Stimulated activated CD4-positive, alpha-beta T cell treated with anti-CD3 and anti-CD28 coated beads, Interleukin-12 subunit alpha, Interleukin-12 subunit beta, amount 100 ng/mL, for 48 hours (primary cell): ENCODE measurements around the gene CDH5.

Experiments
- DNase-seq, 3 donors: peaks; one replicate each; pipeline ENCODE4 v3.0.0-alpha.2; 2020; ENCODE audit warnings: low read depth in 2 of 3, low spot score in 1 of 3

CDH5 gene

DNA sequence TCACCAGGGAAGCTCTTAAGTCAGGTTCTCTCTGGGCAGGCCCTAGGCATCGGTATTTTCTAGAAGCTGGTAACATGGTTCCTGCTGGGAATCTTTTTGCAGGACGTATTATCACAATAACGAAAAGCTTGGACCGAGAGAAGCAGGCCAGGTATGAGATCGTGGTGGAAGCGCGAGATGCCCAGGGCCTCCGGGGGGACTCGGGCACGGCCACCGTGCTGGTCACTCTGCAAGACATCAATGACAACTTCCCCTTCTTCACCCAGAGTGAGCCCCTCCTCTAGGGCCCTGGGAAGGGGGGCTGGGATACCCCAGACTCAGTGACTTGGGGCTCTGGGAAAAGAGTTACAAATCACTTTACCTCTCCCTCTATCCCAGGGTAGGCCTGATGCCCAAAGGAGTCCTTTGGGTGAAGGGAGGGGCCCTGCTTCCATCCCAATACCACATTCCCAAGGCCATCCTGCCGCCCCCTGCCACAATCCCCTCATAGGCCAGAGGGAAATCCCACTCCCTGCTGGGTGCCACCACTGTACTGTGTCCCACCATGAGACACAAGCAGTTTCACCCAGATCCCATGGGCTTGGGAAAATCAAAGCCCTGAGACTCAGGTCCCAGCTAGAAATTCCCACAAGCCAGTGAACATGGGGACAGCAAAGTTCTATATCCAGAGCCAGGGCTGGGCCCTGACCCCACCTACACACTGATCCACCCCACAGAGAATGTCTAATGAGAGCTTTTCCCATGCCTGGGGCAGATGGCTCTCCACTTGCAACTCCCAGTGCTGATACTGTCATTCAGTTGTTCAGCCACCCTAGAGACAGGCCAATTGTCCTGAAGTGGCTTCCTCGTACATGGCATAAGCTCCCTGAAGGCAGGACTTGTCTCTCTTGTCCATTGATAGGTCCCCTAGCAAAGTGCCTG lies 23.0 kb downstream of the CDH5 start:
- DNase-seq = no peak

- DNase-seq = no peak
These were observed 24.0 kb downstream of the CDH5 start for GRCh38 chr16:66390346-66391108.

GRCh38 chr16:66391726-66392670 lies 25.5 kb downstream of the CDH5 start:
- no peak for DNase-seq

GRCh38 chr16:66395806-66396555 lies 29.5 kb downstream of the CDH5 start:
- no peak for DNase-seq

DNA sequence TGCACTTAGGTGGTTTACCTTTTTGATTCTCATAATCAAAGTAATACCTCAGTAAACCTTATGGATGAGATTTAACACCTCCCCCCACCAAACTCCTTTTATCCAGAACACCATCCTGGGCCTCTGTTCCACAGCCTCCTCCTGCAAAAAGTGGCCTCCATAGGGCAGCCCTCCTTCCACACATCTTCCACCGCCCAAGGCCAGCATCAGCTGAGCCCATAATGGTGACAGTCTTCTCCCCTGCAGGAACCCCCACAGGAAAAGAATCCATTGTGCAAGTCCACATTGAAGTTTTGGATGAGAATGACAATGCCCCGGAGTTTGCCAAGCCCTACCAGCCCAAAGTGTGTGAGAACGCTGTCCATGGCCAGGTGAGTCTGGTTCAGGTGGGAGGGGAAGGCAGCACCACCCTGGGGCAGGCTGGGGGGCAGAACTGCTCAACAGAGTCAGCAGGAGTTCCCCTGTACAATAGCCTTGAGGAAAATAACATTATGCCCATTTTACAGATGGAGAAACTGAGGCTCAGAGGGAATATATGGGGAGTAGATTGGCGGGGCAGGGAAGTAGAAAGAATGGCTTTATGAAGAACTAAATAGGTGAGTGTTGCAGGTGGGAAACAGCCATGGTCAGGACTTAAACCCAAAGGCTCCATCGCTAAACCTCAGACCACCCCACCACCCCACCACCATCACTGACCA lies 31.4 kb downstream of the CDH5 start:
- DNase-seq = no peak

DNA sequence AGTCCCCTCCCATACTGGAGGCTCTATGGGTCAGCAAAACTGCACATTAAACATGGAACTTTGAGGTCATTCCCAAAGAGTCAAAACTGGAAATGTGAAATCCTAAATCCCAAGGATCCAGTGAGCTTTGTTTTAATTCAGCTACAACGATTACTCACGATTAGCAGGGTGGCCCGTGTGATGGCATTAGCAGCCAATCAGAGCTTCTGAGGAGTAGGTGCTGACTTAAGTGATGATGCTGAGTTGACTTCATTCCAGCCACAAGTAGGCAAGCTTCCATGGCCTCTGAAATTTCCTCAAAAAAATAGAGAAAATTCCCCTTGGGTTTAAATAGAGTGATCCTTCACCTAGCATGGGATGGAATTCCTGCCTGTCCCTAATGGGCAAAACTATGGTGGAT lies 32.5 kb downstream of the CDH5 start:
- DNase-seq = no peak

DNA sequence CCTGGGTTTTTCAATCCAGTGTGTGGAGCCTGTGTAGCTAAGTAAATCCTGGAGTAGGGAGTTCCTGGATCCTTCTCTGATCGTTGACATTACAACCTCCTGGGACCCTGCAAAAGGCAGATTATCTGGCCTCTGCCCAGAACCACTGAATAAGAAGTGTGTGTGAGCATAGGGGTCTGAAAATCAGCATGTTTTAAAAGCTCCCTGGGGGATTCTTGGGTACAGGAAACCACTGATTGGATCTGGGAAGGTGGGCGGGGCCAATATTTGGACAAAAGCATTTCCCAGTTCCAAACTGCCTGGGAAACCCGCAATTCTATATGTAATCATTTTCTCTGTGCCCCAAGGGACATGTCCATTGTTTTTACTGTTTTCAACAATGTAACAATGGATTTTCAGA lies 33.4 kb downstream of the CDH5 start:
- no peak for DNase-seq

DNA sequence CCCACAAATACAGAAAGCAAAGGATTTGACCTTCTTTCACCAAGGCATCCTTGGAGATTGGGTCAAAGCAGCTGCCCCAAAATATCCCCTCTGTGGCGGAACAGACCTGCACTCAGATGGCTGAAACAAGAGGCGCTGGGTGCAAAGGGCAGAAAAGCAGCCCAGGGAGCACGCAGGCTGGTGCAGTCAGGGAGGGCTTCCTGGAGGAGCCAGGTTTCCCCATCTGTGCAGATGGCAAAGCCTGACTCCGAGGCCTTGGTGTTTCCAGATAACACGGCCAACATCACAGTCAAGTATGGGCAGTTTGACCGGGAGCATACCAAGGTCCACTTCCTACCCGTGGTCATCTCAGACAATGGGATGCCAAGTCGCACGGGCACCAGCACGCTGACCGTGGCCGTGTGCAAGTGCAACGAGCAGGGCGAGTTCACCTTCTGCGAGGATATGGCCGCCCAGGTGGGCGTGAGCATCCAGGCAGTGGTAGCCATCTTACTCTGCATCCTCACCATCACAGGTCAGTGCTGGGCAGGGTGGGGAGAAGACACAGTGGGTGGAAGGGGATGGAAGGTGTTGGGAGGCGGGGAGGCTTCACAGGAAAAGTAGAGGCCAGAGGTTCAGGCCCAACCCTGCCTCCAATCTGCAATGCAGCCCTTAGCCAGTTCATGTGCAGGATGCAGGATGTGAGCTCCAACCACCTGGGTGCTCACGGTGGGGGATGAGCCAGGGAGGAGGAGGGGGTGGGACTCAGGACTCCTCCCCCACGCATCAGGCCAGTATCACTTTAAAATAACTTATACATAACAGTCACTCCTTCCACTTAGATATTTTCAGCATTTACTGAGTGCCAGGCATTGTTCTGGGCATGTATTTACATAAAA lies 34.3 kb downstream of the CDH5 start:
- DNase-seq = no peak

GRCh38 chr16:66401610-66402009 lies 35.1 kb downstream of the CDH5 start:
- DNase-seq = no peak

GRCh38 chr16:66402166-66402565 lies 35.7 kb downstream of the CDH5 start:
- no peak for DNase-seq

DNA sequence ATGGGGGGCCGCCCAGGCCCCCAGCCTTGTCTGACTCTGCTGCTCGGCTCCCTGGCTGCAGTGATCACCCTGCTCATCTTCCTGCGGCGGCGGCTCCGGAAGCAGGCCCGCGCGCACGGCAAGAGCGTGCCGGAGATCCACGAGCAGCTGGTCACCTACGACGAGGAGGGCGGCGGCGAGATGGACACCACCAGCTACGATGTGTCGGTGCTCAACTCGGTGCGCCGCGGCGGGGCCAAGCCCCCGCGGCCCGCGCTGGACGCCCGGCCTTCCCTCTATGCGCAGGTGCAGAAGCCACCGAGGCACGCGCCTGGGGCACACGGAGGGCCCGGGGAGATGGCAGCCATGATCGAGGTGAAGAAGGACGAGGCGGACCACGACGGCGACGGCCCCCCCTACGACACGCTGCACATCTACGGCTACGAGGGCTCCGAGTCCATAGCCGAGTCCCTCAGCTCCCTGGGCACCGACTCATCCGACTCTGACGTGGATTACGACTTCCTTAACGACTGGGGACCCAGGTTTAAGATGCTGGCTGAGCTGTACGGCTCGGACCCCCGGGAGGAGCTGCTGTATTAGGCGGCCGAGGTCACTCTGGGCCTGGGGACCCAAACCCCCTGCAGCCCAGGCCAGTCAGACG lies 36.2 kb downstream of the CDH5 start:
- DNase-seq = no peak

- no peak for DNase-seq
These were observed 37.1 kb downstream of the CDH5 start for GRCh38 chr16:66403531-66404145.

DNA sequence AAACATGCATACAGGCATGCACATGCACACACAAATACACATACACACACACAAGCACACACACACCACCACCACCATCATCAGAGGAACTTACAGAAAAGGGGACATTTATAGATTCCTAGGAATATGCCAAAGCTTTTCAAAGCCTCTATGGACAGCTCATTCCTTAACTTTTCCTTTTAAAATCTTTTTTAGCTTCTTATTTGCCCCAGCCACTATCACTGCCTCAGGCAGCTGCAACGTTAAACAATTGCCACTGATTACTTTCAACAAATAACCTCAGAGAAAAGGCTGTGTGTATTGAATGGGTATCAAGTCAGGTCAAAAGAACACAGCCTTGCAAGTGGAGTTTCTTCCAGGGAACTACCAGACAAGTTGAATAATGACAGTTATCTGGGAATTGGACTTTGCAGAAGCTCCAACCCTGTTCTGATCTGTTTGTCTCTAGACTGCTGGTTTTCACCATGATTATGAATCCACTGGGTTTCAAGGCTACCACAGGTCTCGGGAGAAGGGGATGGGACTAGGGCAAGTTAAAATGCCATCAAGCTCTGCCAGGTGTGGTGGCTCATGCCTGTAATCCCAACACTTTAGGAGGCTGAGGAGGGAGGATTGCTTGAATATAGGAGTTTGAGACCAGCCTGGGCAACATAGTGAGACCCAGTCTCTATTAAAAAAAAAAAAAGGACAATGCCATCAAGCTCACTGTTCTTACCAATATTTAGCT lies 38.7 kb downstream of the CDH5 start:
- no peak for DNase-seq

GRCh38 chr16:66406534-66407221 lies 40.2 kb downstream of the CDH5 start:
- peak; percentile 70 to 95 (median 79) for DNase-seq

DNA sequence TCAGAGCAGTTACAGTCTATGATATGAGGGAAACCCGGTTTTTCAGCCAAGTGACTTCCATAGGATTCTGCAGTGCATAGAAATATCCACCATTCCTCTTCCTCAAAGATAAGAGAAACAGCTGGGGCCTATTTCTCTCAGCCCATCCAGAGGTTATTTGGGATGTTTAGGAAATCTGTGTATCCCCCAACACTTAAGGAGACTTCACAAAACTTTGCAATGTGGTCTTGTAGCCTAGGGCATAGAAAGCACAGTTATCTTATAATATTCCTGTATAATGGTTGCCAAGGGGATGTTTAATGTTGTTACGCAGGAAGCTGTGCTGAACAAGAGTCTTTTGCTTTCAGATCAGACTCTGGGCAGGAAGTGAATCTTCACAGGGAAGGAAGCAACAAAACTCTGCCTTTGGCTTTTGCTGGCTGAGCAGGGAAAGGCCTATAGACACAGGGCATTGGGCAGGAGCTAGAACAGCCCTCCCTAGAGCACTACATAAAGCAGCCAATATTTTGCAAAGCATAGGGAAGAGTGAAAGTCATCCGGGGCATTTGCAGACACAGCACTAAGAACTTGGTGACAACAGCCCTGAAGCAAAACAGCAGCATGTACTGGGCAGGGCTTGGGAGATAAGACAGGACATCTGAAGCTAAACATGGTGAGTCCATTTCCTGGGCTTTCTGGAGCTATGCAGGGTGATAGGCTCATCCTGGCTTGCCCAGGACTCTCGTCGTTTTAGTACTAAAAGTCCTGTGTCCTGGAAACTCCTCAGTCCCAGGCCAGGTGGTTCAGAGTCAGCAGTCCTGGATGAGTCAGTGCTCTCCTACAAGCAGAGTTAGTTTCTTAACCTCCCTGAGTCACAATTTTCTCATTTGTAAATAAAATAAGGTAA lies 41.9 kb downstream of the CDH5 start:
- DNase-seq = peak in 1 of 3 donors; percentile 14

DNA sequence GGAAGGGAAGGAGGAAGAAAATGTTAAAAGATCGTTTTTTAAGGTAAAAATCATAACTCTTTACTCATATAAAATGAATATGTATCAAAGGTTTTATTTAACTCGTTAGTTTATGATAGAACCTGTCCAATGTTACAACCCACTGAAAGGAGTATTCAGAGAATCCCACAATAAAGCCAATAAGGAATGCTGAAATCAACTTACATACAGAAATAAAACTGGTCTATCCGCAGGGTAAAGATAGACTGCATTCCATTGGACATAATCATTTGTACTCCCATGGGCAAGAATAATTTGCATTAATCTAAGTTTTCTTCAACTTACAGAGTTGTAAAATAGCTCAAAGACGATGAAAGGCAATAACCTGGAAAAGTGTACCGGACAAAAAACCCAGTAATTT lies 42.7 kb downstream of the CDH5 start:
- DNase-seq = no peak
